ENCODE data around the gene CPA2.

GRCh38 chr7:130266258-130266960, at the start of gene CPA2:
- TF ChIP-seq EZH2 (IDR thresholded peaks at IDR 0.05; ENCODE audit: low read depth, unreplicated experiment) = no peak
- TF ChIP-seq POLR2AphosphoS5 (IDR thresholded peaks at IDR 0.05; ENCODE audit: low read depth) = no peak
- no peak for TF ChIP-seq CTCF (conservative IDR thresholded peaks at IDR 0.05; ENCODE audit: low read depth in 2 of 2)
- TF ChIP-seq JUNB (IDR thresholded peaks at IDR 0.05; ENCODE audit: unreplicated experiment) = no peak
- no peak for TF ChIP-seq EZH2phosphoT487 (IDR thresholded peaks at IDR 0.05; ENCODE audit: unreplicated experiment)
- TF ChIP-seq ETS1 (IDR thresholded peaks at IDR 0.05) = no peak
- no peak for TF ChIP-seq CREB1 (CRISPR knock-in tag; IDR thresholded peaks at IDR 0.05; ENCODE audit: low read depth)
- no peak for TF ChIP-seq ZNF114 (CRISPR knock-in tag; IDR thresholded peaks at IDR 0.05)
- no peak for TF ChIP-seq REST (IDR thresholded peaks at IDR 0.05; ENCODE audit: unreplicated experiment)
- no peak for TF ChIP-seq STAT1 (IDR thresholded peaks at IDR 0.05; ENCODE audit: unreplicated experiment)
- no peak for TF ChIP-seq NANOG (IDR thresholded peaks at IDR 0.05; ENCODE audit: borderline replicate concordance)
- no peak for TF ChIP-seq ZNF331 (CRISPR knock-in tag; IDR thresholded peaks at IDR 0.05; ENCODE audit: low read depth)
- TF ChIP-seq ZNF462 (CRISPR knock-in tag; IDR thresholded peaks at IDR 0.05) = no peak
